SK-N-SH (cell line): Measurements from ENCODE around the gene FUCA1.

Experiments
- CTCF ChIP-seq: fragments of 200-600 bp; sonication (generic); IDR thresholded peaks from 2 replicates; pipeline ENCODE4 v1.6.1; 2017; ENCODE audit warnings: antibody characterized with exemption, mild to moderate bottlenecking, moderate library complexity
- EP300 ChIP-seq, 2 experiments: IDR thresholded peaks; 2 replicates each; pipeline versions ENCODE4 v1.4.0 to v1.6.1; 2012; ENCODE audit warnings: borderline replicate concordance in 1 of 2, low read depth in 1 of 2, low read length in 1 of 2
- EZH2phosphoT487 ChIP-seq: fragments of 200-600 bp; sonication (generic); IDR thresholded peaks from 2 replicates; pipeline ENCODE4 v1.6.1; 2017; ENCODE audit warnings: low read depth, mixed run types, mild to moderate bottlenecking, antibody characterized with exemption, moderate library complexity, borderline replicate concordance
- FOXJ3 ChIP-seq: sonication (generic); formaldehyde crosslinking; IDR thresholded peaks from 2 replicates; pipeline ENCODE4 v1.5.1; 2020; ENCODE audit warnings: mild to moderate bottlenecking, missing genetic modification reagents
- JUND ChIP-seq: IDR thresholded peaks from 2 replicates; pipeline ENCODE4 v1.4.0; 2012
- MAX ChIP-seq: IDR thresholded peaks from 2 replicates; pipeline ENCODE4 v1.4.0; 2012; ENCODE audit warnings: low read depth
- NFIC ChIP-seq: IDR thresholded peaks from 2 replicates; pipeline ENCODE4 v1.4.0; 2012; ENCODE audit warnings: borderline replicate concordance
- POLR2AphosphoS5 ChIP-seq: IDR thresholded peaks from 2 replicates; pipeline ENCODE4 v1.6.1; 2012; ENCODE audit warnings: low read depth, low read length
- RFX5 ChIP-seq: IDR thresholded peaks from 2 replicates; pipeline ENCODE4 v1.6.1; 2012; ENCODE audit warnings: mild to moderate bottlenecking, improper control_type of control experiment, low read length
- SIN3A ChIP-seq: IDR thresholded peaks from 2 replicates; pipeline ENCODE4 v1.6.1; 2012; ENCODE audit warnings: low read depth, mild to moderate bottlenecking, low read length, moderate library complexity, borderline replicate concordance
- SMC3 ChIP-seq: IDR thresholded peaks from 2 replicates; pipeline ENCODE4 v1.6.1; 2012; ENCODE audit warnings: low read depth, low read length, improper control_type of control experiment
- TAF1 ChIP-seq: IDR thresholded peaks from 2 replicates; pipeline ENCODE4 v1.6.1; 2012; ENCODE audit warnings: low read depth, mild to moderate bottlenecking, low read length, moderate library complexity, borderline replicate concordance
- YY1 ChIP-seq: IDR thresholded peaks from 2 replicates; pipeline ENCODE4 v1.4.0; 2012; ENCODE audit warnings: low read depth, mild to moderate bottlenecking
- ZBTB33 ChIP-seq: IDR thresholded peaks from 2 replicates; pipeline ENCODE4 v1.4.0; 2012; ENCODE audit warnings: low read depth, borderline replicate concordance

- TF ChIP-seq CTCF (no peak), RFX5 (no peak), SIN3A (no peak), MAX (no peak), TAF1 (no peak), EP300 (IDR thresholded peaks at IDR 0.05; ENCODE audit: borderline replicate concordance in 1 of 2, low read depth in 1 of 2, low read length in 1 of 2) (no peak), FOXJ3 (CRISPR knock-in tag) (no peak), JUND (no peak), ZBTB33 (no peak), POLR2AphosphoS5 (no peak), NFIC (no peak), YY1 (no peak), SMC3 (no peak), EZH2phosphoT487 (no peak)
Measured at GRCh38 chr1:23867542-23867894, 572 bp downstream of the FUCA1 start.
